SK-N-MC (cell line): ENCODE results near the gene CCDC88A.

ENCODE experiments used
- EZH2 ChIP-seq: fragments of 200-600 bp; sonication (generic); IDR thresholded peaks from one replicate; pipeline ENCODE4 v1.6.1; 2017; ENCODE audit warnings: antibody characterized with exemption
- FOXP2 ChIP-seq: optimal IDR thresholded peaks from 2 replicates; pipeline ENCODE3; 2011; ENCODE audit warnings: mild to moderate bottlenecking, moderate library complexity; ENCODE audit not compliant: insufficient read depth; ENCODE audit errors: extremely low read length, control extremely low read depth
- POLR2AphosphoS5 ChIP-seq: IDR thresholded peaks from 2 replicates; pipeline ENCODE4 v1.6.1; 2012; ENCODE audit warnings: mild to moderate bottlenecking, low read depth, low read length, borderline replicate concordance

DNA sequence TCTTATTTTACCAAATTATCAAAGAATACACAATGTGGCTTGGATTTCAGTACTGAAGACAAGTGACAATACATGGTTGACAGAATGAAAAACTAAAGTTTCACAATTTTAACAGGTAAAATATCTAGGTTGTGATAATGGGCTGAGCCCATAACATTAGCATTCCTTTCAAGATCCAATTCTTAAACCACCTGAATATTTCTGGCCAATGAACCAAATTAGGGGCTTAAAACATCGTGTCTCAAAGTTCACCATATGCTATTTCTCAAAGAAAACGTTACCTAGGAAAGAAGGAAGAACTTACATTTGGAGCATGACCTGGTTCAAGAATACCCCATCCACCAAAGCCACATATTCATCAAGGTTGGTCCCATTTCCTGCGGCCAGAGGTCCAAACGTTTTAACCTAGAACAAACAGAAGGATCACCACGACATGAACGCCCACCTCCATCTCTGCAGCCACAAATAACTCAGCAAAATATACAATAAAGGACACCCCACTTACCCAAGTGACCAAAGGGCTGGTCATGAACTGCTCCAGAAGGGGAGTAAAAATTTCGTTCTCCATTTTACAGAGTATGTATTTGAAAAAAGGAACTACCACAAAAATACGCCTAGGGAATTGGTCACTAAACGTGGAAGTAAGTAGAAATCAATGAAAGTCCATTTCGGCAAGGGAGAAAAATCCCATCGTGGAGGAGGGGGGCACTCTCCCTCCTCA, 984 bp downstream of the CCDC88A start:
- TF ChIP-seq POLR2AphosphoS5 (no peak), EZH2 (no peak), FOXP2 (no peak)
